ENCODE measurements around the gene SBF2. TPM values are rescaled to one million over a fixed set of nuclear protein-coding genes. Genes with fewer than 3 reads are reported as not detected.

The SBF2 gene
- total RNA-seq, 2 donors from 2014 or later: 53.8 to 60.8 TPM

DNA sequence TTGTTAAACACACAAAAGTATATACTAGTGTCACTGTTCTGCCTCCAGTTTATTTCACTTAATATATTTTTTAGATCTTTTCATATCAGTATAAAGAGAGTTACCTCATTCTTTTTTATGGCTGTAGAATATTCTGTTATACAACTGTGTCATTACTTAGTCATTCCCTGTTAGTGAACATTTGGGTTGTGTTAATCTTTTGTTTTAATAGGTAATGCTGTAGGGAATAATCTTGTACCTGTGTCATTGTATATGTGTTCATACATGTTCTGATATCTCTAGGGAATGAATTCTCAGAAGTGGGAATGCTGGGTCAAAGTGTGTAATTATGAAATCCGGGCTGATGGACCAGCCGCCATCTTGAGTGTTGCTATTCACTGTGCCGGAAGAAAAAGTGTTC is 558.8 kb downstream of the SBF2 start:
- no peak overlapping the region for H3K27ac ChIP-seq

DNA sequence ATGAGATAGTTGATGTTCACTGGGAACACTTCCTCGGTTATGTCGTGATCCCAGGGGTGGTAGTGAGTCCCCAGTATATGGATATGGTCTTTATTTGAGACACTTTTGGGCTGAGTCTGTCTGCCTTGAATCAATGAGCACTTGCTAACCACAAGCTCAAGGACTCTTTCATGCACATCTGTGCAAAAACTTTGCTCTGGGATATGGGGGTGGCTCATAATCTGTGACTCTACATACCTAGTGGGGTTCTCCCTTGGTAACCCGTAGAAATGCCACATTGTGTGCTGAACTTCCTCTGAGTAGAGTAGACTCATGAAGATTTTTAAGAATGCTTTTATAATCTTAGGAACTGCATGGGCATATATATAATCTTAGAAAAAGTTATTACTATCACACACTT is 560.8 kb downstream of the SBF2 start:
- Histone ChIP-seq H3K9me3 (no peaks in the 10 kb centered on the region), H3K4me1 (ENCODE audit: control insufficient read depth in 1 of 2, low read depth in 2 of 2) (no peaks in the 10 kb centered on the region), H3K27ac (no peak overlapping the region), H3K27me3 (replicated peaks; ENCODE audit: insufficient read depth) (no peaks in the 10 kb centered on the region), H3K4me3 (no peak overlapping the region), H3K36me3 (peaks cover 31% of the 10 kb centered on the region)
- no peak for ATAC-seq (ENCODE audit: insufficient number of reproducible peaks, low FRiP score, low read depth)
- DNase-seq (ENCODE audit: low spot score): no peak
- TF ChIP-seq, protein P1, sequence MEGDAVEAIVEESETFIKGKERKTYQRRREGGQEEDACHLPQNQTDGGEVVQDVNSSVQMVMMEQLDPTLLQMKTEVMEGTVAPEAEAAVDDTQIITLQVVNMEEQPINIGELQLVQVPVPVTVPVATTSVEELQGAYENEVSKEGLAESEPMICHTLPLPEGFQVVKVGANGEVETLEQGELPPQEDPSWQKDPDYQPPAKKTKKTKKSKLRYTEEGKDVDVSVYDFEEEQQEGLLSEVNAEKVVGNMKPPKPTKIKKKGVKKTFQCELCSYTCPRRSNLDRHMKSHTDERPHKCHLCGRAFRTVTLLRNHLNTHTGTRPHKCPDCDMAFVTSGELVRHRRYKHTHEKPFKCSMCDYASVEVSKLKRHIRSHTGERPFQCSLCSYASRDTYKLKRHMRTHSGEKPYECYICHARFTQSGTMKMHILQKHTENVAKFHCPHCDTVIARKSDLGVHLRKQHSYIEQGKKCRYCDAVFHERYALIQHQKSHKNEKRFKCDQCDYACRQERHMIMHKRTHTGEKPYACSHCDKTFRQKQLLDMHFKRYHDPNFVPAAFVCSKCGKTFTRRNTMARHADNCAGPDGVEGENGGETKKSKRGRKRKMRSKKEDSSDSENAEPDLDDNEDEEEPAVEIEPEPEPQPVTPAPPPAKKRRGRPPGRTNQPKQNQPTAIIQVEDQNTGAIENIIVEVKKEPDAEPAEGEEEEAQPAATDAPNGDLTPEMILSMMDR (IDR thresholded peaks at IDR 0.05): no peak

More for the DNA sequence above, 558.8 kb downstream of the SBF2 start:
- Histone ChIP-seq H3K9me3 (no peaks in the 10 kb centered on the region), H3K4me3 (no peak overlapping the region), H3K4me1 (ENCODE audit: control insufficient read depth in 1 of 2, low read depth in 2 of 2) (peaks cover 0 to 3% of the 10 kb centered on the region in 2 donors), H3K27me3 (replicated peaks; ENCODE audit: insufficient read depth) (no peaks in the 10 kb centered on the region), H3K36me3 (peaks cover 29% of the 10 kb centered on the region)
- TF ChIP-seq, protein P1 (IDR thresholded peaks at IDR 0.05): no peak
- DNase-seq (ENCODE audit: low spot score): no peak
- no peak for ATAC-seq (ENCODE audit: insufficient number of reproducible peaks, low FRiP score, low read depth)

DNA sequence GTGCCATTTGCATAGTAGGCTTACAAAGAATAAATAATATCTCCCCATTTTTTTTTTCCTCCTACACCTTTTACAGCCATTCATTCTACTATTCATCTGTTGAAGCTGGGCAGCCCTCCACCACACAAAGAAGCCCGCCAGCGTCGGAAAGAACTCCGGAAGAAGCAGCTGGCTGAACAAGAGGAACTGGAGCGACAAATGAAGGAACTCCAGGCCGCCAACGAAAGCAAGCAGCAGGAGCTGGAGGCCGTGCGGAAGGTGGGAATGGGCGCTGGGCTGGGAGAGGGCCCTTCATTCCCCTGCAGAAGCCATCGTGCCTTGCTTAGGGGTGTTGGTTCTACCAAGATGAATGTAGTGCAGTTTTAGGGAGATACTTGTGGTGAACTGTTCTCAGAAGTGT is 561.6 kb downstream of the SBF2 start:
- Histone ChIP-seq H3K4me1 (ENCODE audit: control insufficient read depth in 1 of 2, low read depth in 2 of 2) (no peaks in the 10 kb centered on the region), H3K9me3 (no peaks in the 10 kb centered on the region), H3K27ac (no peak overlapping the region), H3K27me3 (replicated peaks; ENCODE audit: insufficient read depth) (no peaks in the 10 kb centered on the region), H3K36me3 (peaks cover 31% of the 10 kb centered on the region), H3K4me3 (no peak overlapping the region)
- DNase-seq (ENCODE audit: low spot score) (no peak), ATAC-seq (ENCODE audit: insufficient number of reproducible peaks, low FRiP score, low read depth) (no peak)
- TF ChIP-seq, protein P1 (IDR thresholded peaks at IDR 0.05): no peak

DNA sequence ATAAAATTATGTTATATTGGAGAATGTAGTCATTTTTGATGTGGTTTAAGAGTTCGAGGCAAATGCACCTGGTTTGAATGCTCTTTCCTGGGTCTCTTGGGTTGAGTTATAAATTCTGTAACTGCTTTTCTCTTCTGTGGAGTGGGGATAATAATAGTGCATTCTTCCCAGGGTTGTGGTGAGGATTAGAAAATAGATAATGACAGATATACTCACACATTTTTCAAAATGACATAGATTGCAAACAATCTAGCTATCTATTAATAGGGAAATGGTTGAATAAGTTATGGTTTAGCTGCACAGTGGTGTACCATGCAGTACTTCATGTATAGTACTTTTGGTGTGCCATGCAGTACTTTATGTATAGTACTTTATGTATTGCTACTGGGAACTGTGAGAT is 562.8 kb downstream of the SBF2 start:
- Histone ChIP-seq H3K4me3 (no peak overlapping the region), H3K27me3 (replicated peaks; ENCODE audit: insufficient read depth) (no peaks in the 10 kb centered on the region), H3K27ac (no peak overlapping the region), H3K9me3 (no peaks in the 10 kb centered on the region), H3K4me1 (ENCODE audit: control insufficient read depth in 1 of 2, low read depth in 2 of 2) (peaks cover 0 to 4% of the 10 kb centered on the region in 2 donors), H3K36me3 (peaks cover 28% of the 10 kb centered on the region)
- DNase-seq (ENCODE audit: low spot score) (no peak), ATAC-seq (ENCODE audit: insufficient number of reproducible peaks, low FRiP score, low read depth) (no peak)
- TF ChIP-seq, protein P1 (IDR thresholded peaks at IDR 0.05): no peak

Other genes with a start within 250 kb of the SBF2 start
- 100 to 1,000 TPM in 1 of 2 donors, 10 to 100 TPM in 1; 50.0 to 193 TPM for gene ADM, start 10.9 kb upstream of the SBF2 start, total RNA-seq
- 10 to 100 TPM in 1 of 2 donors, 1 to 10 TPM in 1; 7.0 to 17.6 TPM for gene AMPD3, start 161.0 kb upstream of the SBF2 start, total RNA-seq
- 10 to 100 TPM; 37.3 to 47.2 TPM for gene RNF141, start 247.0 kb upstream of the SBF2 start, total RNA-seq